Caco-2 (cell line): ENCODE measurements around the gene MTX1. TPM values are rescaled to one million over a fixed set of nuclear protein-coding genes. Genes with fewer than 3 reads are reported as not detected.

ENCODE experiments used
- BruUV-seq: library from RNA; stranded (reverse); fragments of 400-500 nt; replicated peaks from 2 replicates; lab custom pipeline; 2021; lab: Mats Ljungman, UMichigan
- CTCF ChIA-PET: fragments of 300-600 bp; sonication (Branson Sonifier 250); formaldehyde crosslinking; loops from one replicate; lab custom pipeline; 2022; ENCODE audit warnings: antibody characterized with exemption; lab: Charles Lee
- POLR2A ChIA-PET: fragments of 300-600 bp; sonication (Branson Sonifier 250); formaldehyde crosslinking; loops from one replicate; lab custom pipeline; 2022; ENCODE audit warnings: antibody characterized with exemption; lab: Charles Lee
- DNase-seq, 2 experiments: peaks; one replicate each; pipeline versions ENCODE4 v3.0.0 to v3.0.0-alpha.2; 2020 to 2022
- H3K27me3 ChIP-seq: replicated peaks from 2 replicates; pipeline ENCODE4 v1.6.0; 2011; ENCODE audit warnings: low read length; ENCODE audit not compliant: control insufficient read depth, insufficient read depth
- H3K36me3 ChIP-seq: 2 replicates; pipeline ENCODE4 v1.5.1; 2011; ENCODE audit warnings: low read length; ENCODE audit not compliant: control insufficient read depth, insufficient read depth
- H3K4me1 ChIP-seq: fragments of 250-450 bp; sonication (Bioruptor Pico); 2 replicates; pipeline ENCODE4 v1.5.1; 2020; ENCODE audit warnings: mild to moderate bottlenecking
- H3K4me3 ChIP-seq: 2 replicates; pipeline ENCODE4 v1.5.1; 2011; ENCODE audit warnings: low read depth, mild to moderate bottlenecking, control low read depth, low read length
- H3K9me3 ChIP-seq: fragments of 250-450 bp; sonication (Bioruptor Pico); 2 replicates; pipeline ENCODE4 v1.5.1; 2020; ENCODE audit warnings: mild to moderate bottlenecking, moderate library complexity
- H3K27ac Mint-ChIP-seq: one replicate; pipeline ENCODE4 v1.8.0; 2022; ENCODE audit warnings: mixed read lengths; ENCODE audit not compliant: unreplicated experiment
- H3K27me3 Mint-ChIP-seq: one replicate; pipeline ENCODE4 v1.8.0; 2022; ENCODE audit warnings: mixed read lengths; ENCODE audit not compliant: insufficient read depth, unreplicated experiment
- H3K36me3 Mint-ChIP-seq: one replicate; pipeline ENCODE4 v1.8.0; 2022; ENCODE audit warnings: mild to moderate bottlenecking, mixed read lengths; ENCODE audit not compliant: insufficient read depth, unreplicated experiment
- H3K4me1 Mint-ChIP-seq: one replicate; pipeline ENCODE4 v1.8.0; 2022; ENCODE audit warnings: low read depth, mixed read lengths; ENCODE audit not compliant: unreplicated experiment
- H3K4me3 Mint-ChIP-seq: one replicate; pipeline ENCODE4 v1.8.0; 2022; ENCODE audit warnings: mild to moderate bottlenecking, moderate library complexity, mixed read lengths; ENCODE audit not compliant: unreplicated experiment
- H3K9me3 Mint-ChIP-seq: one replicate; pipeline ENCODE4 v1.8.0; 2022; ENCODE audit warnings: mixed read lengths; ENCODE audit not compliant: unreplicated experiment
- CTCF ChIP-seq, 2 experiments: fragments of 200-600 bp in 1 of 2; IDR thresholded peaks; 1 replicate in 1 of 2; 2 replicates in 1 of 2; pipeline versions ENCODE4 v1.5.1 to v1.8.0; 2011 to 2022; ENCODE audit warnings: antibody characterized with exemption in 1 of 2, control low read depth in 1 of 2, inconsistent platforms in 1 of 2, low read depth in 1 of 2, low read length in 1 of 2, mild to moderate bottlenecking in 1 of 2, moderate library complexity in 1 of 2; ENCODE audit not compliant: insufficient read depth in 1 of 2, severe bottlenecking in 1 of 2, unreplicated experiment in 1 of 2
- intact Hi-C: fragments of 100-400 bp; cut with micrococcal nuclease; formaldehyde crosslinking; loops from one replicate; pipeline ENCODE4 v1.10.0; 2022; ENCODE audit not compliant: unreplicated experiment
- total RNA-seq: library from RNA; stranded (reverse); gene quantifications from 2 replicates; pipeline ENCODE4 v1.2.3, GENCODE V29; 2022

The MTX1 gene
- total RNA-seq, 1 experiment from 2014 or later = 65.3 TPM

DNA sequence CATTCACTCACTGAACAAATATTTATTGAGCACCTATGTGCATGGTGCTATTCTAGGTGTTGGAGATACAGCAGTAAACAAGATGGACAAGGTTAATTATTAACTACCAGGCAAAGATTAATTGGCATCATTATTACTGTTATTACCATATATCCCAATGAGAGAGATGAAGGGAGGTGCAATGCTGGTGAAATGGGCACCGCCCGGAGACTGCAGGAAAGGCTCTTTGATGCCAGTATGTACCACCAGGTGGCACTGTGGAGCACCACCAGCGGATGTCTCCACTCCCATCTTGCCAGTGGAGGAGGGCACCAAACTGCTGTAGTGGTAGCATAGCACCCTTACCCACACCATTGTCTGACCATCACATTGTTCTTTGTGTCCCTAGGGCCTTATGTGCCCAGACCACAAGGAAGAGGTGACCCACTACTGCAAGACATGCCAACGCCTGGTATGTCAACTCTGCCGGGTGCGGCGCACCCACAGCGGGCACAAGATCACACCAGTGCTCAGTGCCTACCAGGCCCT lies 31.9 kb upstream of the MTX1 start:
- BruUV-seq = no TSS peak
- Mint-ChIP-seq H3K27ac (no peak overlapping the region), H3K9me3 (no peaks in the 10 kb centered on the region), H3K36me3 (peaks cover 14% of the 10 kb centered on the region), H3K4me3 (no peak overlapping the region), H3K27me3 (no peaks in the 10 kb centered on the region), H3K4me1 (peaks cover 19% of the 10 kb centered on the region)
- peak; percentile 76 to 84 for DNase-seq
- POLR2A ChIA-PET = no interaction called here
- peak; percentile 79 to 92 for TF ChIP-seq CTCF (IDR thresholded peaks at IDR 0.05; ENCODE audit: insufficient read depth in 1 of 2, low read depth in 1 of 2, low read length in 1 of 2, severe bottlenecking in 1 of 2, unreplicated experiment in 1 of 2)
- CTCF ChIA-PET = interaction anchor here (0.6 to 2.7 kb wide), 5 partner anchors 9 to 50 kb away, joined by 3 to 24 read pairs (median 5); no protein-coding TSS in a partner anchor
- Histone ChIP-seq H3K4me1 (peaks cover 16% of the 10 kb centered on the region; the same call in 1 of the 2 replicates), H3K27me3 (no peaks in the 10 kb centered on the region), H3K9me3 (no peaks in the 10 kb centered on the region), H3K4me3 (no peak overlapping the region), H3K36me3 (no peaks in the 10 kb centered on the region)
- intact Hi-C loops = loop anchor here (1.0 to 2.0 kb wide), 2 partner anchors 16 to 50 kb away; no protein-coding TSS in a partner anchor

GRCh38 chr1:155177192-155177917 lies 31.1 kb upstream of the MTX1 start:
- H3K36me3 Mint-ChIP-seq = peaks cover 9% of the 10 kb centered on the region
- Histone ChIP-seq H3K36me3 (no peaks in the 10 kb centered on the region), H3K4me1 (peaks cover 11% of the 10 kb centered on the region; the same call in 1 of the 2 replicates), H3K4me3 (no peak overlapping the region), H3K9me3 (no peaks in the 10 kb centered on the region), H3K27me3 (no peaks in the 10 kb centered on the region)
- ChIA-PET POLR2A (no interaction called here), CTCF (interaction anchor here (0.6 to 2.7 kb wide), 4 partner anchors 10 to 50 kb away, joined by 3 to 24 read pairs (median 4); no protein-coding TSS in a partner anchor)
- DNase-seq = no peak
- H3K27ac Mint-ChIP-seq = no peak overlapping the region
- BruUV-seq = no TSS peak
- H3K27me3 Mint-ChIP-seq = no peaks in the 10 kb centered on the region
- TF ChIP-seq CTCF (IDR thresholded peaks at IDR 0.05; ENCODE audit: insufficient read depth in 1 of 2, low read depth in 1 of 2, low read length in 1 of 2, severe bottlenecking in 1 of 2, unreplicated experiment in 1 of 2) = no peak
- no peak overlapping the region for H3K4me3 Mint-ChIP-seq
- intact Hi-C loops = loop anchor here (2.0 kb wide), 1 partner anchor 15 kb away; no protein-coding TSS in a partner anchor
- no peaks in the 10 kb centered on the region for H3K9me3 Mint-ChIP-seq
- peaks cover 19% of the 10 kb centered on the region for H3K4me1 Mint-ChIP-seq

DNA sequence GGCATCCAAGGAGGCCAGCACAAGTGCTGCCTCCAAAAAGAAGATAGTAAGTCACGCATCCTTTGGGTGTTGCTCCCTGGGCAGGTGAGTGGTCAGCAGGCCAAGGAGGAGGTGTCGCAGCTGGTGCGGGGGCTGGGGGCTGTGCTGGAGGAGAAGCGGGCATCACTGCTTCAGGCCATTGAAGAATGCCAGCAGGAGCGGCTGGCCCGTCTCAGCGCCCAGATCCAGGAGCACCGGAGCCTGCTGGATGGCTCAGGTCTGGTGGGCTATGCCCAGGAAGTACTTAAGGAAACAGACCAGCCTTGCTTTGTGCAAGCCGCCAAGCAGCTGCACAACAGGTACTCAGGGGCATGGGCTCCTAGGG lies 30.6 kb upstream of the MTX1 start:
- Mint-ChIP-seq H3K4me3 (no peak overlapping the region), H3K36me3 (peaks cover 4% of the 10 kb centered on the region), H3K27ac (no peak overlapping the region), H3K9me3 (no peaks in the 10 kb centered on the region), H3K4me1 (peaks cover 19% of the 10 kb centered on the region), H3K27me3 (no peaks in the 10 kb centered on the region)
- no peaks in the 10 kb centered on the region for H3K9me3 ChIP-seq
- CTCF ChIA-PET = interaction anchor here (1.3 to 2.7 kb wide), 2 partner anchors 10 to 15 kb away, joined by 5 to 24 read pairs; no protein-coding TSS in a partner anchor
- no peak for TF ChIP-seq CTCF (IDR thresholded peaks at IDR 0.05; ENCODE audit: insufficient read depth in 1 of 2, low read depth in 1 of 2, low read length in 1 of 2, severe bottlenecking in 1 of 2, unreplicated experiment in 1 of 2)
- no peak overlapping the region for H3K4me3 ChIP-seq
- intact Hi-C loops = loop anchor here (2.0 kb wide), 1 partner anchor 15 kb away; no protein-coding TSS in a partner anchor
- no peaks in the 10 kb centered on the region for H3K36me3 ChIP-seq
- BruUV-seq = no TSS peak
- H3K4me1 ChIP-seq = 0 out of 2 replicates have a peak, but pooled peaks cover 9% of the 10 kb centered on the region
- DNase-seq = no peak
- POLR2A ChIA-PET = no interaction called here
- no peaks in the 10 kb centered on the region for H3K27me3 ChIP-seq
